NB4 (cell line): ENCODE measurements around the gene NECAB2.
"Not testable (repeated sequence)": the region's sequence is repeated elsewhere in the genome, so short reads cannot be mapped to it uniquely, and the experiment has no call there.

Source experiments
- DNase-seq: peaks from one replicate; pipeline ENCODE4 v3.0.0; 2010; ENCODE audit warnings: low read depth
- H3K4me3 ChIP-seq: one replicate; pipeline ENCODE4 v1.5.1; 2011; ENCODE audit warnings: mild to moderate bottlenecking, low read depth, low read length, moderate library complexity
- MYC ChIP-seq: IDR thresholded peaks from 2 replicates; pipeline ENCODE4 v1.6.1; 2011; ENCODE audit warnings: low read depth, low read length
- POLR2A ChIP-seq: IDR thresholded peaks from 2 replicates; pipeline ENCODE4 v1.6.1; 2011; ENCODE audit warnings: mild to moderate bottlenecking; ENCODE audit not compliant: insufficient read length; ENCODE audit errors: extremely low read depth
- TF ChIP-seq, protein P1 (sequence below): IDR thresholded peaks from 2 replicates; pipeline ENCODE4 v1.6.1; 2011; ENCODE audit warnings: low read depth, low read length
- TF ChIP-seq, protein P2 (sequence below): IDR thresholded peaks from one replicate; pipeline ENCODE4 v1.5.1; 2012; ENCODE audit warnings: low read depth, low read length

NECAB2 gene

DNA sequence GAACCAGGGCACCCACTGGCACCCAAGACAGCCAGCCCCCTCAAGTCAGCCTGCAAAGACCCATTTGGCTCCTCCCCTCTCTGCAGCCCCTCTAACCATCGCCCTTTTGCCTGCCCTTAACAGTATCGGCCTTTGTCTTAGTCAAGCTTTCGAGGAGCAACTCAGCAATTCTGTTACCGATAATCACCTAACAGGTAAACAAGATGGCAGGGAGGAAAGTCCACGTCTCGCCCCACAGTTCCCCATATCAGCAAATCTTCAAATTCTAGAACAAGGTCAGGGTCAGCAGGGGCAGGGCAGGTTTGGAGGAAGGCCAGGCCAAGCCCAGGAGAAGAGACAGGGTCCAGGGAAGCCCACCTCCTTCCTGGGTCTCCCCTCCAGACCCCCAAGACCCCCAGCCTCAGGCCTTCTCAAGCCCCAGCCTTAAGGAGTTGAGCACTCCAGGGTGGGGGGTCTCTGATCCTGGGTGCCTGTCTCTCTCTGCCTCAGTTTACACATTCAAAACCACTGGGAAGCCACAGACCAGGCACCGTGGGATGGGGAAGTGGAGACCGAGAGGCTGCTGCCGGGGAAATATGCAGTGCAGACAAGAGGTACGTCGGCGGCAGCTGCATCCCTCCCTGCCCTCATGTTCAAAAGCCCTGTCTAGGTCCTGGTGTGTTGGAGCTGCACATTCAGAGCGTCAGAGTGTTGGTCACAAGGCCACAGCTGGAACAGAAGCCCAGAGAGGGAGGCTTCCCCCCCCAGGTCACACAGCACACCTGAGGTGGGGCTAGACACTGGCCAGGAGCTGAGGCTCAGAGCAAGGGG lies 18.9 kb upstream of the NECAB2 start:
- DNase-seq = no peak
- no peak overlapping the region for H3K4me3 ChIP-seq
- no peak for TF ChIP-seq MYC
- TF ChIP-seq, protein P1, sequence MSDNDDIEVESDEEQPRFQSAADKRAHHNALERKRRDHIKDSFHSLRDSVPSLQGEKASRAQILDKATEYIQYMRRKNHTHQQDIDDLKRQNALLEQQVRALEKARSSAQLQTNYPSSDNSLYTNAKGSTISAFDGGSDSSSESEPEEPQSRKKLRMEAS = no peak
- no peak for TF ChIP-seq POLR2A
- TF ChIP-seq, protein P2, sequence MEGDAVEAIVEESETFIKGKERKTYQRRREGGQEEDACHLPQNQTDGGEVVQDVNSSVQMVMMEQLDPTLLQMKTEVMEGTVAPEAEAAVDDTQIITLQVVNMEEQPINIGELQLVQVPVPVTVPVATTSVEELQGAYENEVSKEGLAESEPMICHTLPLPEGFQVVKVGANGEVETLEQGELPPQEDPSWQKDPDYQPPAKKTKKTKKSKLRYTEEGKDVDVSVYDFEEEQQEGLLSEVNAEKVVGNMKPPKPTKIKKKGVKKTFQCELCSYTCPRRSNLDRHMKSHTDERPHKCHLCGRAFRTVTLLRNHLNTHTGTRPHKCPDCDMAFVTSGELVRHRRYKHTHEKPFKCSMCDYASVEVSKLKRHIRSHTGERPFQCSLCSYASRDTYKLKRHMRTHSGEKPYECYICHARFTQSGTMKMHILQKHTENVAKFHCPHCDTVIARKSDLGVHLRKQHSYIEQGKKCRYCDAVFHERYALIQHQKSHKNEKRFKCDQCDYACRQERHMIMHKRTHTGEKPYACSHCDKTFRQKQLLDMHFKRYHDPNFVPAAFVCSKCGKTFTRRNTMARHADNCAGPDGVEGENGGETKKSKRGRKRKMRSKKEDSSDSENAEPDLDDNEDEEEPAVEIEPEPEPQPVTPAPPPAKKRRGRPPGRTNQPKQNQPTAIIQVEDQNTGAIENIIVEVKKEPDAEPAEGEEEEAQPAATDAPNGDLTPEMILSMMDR = no peak

DNA sequence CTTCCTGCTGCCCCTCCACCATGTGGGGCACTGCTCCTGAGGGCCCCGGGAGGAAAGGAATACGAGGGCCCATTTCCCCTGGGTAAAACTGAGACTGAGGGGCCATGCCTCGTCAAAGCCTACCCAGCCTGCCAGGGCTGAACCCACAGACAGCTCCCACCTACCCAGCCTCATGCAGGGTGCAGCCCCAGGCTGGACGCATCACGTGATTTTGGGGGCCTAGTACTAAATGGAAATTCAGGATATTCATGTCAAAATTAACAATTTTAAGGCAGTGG lies 18.4 kb upstream of the NECAB2 start:
- H3K4me3 ChIP-seq = no peak overlapping the region
- TF ChIP-seq POLR2A = no peak
- TF ChIP-seq, protein P2 = no peak
- DNase-seq = no peak

DNA sequence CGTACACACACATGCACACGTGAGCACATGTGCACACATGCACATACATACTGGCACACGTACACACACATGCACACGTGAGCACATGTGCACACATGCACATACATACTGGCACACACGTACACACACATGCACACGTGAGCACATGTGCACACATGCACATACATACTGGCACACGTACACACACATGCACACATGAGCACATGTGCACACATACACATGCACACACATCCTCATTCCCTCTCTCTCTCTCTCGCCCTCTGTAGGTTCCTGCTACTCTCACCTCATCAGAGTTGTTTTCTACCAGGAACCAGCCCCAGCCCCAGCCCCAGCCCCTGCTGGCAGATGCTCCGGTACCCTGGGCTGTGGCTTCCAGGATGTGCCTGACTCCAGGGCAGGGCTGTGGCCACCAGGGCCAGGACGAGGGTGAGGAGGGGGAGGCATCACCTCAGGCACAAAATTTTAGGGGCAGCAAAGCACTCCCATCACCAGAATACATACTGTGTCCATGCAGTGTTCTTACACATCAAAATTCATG lies 17.1 kb upstream of the NECAB2 start:
- DNase-seq, H3K4me3 ChIP-seq: not testable (repeated sequence)

DNA sequence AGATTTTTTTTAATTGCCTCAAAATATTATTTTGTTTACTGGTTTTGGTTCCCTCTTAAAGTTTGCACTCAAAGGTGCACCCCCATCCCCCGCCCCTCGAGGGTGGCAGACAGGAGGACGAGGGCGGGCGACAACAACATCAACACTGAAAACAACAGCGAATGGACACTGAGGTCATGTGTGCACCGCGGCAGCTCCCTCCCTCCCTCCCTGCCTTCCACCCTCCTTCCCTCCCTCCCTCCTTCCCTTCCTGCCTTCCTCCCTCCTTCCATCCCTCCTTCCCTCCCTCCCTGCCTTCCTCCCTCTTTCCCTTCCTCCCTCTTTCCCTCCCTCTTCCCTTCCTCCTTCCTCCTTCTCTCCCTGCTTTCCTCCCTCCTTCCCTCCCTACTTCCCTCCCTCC lies 16.5 kb upstream of the NECAB2 start:
- TF ChIP-seq, protein P2 = no peak
- TF ChIP-seq, protein P1 = no peak
- TF ChIP-seq MYC = no peak
- no peak for TF ChIP-seq POLR2A
- no peak for DNase-seq
- no peak overlapping the region for H3K4me3 ChIP-seq

DNA sequence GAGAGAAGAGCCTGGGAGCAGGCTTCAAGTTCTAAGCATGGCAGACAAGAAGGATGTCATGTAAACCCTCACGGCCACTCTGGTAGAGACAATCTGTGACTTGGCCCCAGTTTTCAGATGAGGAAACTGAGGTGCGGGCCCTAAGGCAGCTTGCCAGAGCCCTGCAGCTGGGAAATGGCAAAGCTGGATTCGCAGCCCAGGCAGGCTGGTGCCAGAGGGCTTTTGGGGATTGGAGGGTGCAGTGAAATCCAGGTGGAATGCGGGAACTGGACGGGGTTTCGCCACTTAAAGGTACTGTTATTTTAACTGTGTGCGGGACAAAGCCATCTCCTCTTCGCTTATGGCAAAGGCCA lies 15.5 kb upstream of the NECAB2 start:
- TF ChIP-seq POLR2A (no peak), MYC (no peak)
- TF ChIP-seq, protein P1 = no peak
- TF ChIP-seq, protein P2 = no peak
- H3K4me3 ChIP-seq = no peak overlapping the region
- no peak for DNase-seq

DNA sequence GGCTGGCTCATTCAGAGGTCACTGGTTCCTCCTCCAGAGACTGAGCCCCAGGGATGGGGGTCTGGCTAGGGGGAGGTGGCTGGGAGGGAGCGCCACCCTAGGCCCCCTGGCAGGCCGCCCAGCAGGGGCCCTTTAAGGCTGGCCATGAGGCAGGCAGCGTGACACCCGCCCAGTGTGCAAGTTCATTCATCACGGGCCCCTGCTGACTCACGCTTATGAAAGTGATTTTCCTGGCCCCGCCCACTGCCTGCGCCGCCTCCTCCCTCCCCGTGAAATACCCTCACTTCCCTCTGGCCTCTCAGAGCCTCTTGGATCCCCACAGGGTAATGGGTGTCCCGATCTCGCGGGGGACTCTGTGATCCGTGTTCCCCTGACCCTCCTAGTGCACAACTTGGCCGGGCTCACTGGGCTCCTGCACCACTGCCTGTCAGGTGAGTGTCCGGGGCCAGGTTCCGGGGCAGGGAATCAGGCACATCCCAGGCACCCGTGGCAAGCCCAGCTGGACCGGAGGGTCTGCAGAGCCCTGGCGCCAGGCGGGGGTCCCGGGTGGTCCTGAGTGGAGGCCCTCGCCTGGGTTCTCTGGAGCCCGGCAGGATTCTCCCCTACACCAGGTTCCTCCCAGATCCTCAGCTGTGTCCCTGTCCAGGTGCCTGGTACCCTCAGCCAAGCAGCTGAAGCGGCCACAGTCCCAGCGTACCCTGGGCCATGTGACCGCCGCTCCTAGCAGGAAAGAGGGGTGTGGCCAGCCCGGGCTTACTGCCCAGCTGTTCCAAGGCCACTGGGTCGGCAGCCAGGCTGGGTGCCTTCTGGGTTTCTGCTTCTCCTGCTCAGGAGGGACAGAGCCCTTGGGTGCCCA lies 14.9 kb upstream of the NECAB2 start, which contains the start of gene OSGIN1:
Gene OSGIN1, plus strand, starts transcription at position 301 of the 856 bp plus-strand sequence. CDS start 4,432 bp downstream, outside the sequence.
- H3K4me3 ChIP-seq = peak within 1 kb of the TSS; percentile 49
- peak; percentile 95 for DNase-seq
- TF ChIP-seq, protein P1 = peak; percentile 89
- TF ChIP-seq POLR2A (peak; percentile 21), MYC (peak; percentile 91)
- TF ChIP-seq, protein P2 = no peak
